NCI-H524 (cell line): ENCODE data around the gene KCNK5.

ENCODE experiments used
- DNase-seq, 2 experiments: peaks; one replicate each; lab custom pipeline; 2025; lab: John Stamatoyannopoulos, UW

The KCNK5 gene

DNA sequence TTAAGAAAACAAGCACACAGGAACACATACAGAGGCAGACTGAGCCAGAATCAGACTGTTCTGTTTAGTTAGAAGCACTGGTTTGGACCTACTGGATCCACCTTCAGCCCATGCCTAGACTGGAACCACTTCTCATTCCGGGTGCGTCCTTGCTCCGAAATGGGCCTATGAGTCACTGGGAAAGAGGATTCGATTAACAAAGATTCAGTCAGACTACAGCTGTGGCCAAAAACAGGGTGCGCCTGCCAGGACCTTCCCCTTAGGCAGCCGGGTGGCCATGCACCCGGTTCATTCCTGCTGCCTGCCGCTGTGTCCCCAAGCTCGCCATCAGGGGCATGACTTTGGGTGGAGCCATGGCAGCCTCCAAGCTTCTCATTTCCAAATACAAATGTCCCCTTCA is 14.5 kb upstream of the KCNK5 start:
- DNase-seq, result no peak

DNA sequence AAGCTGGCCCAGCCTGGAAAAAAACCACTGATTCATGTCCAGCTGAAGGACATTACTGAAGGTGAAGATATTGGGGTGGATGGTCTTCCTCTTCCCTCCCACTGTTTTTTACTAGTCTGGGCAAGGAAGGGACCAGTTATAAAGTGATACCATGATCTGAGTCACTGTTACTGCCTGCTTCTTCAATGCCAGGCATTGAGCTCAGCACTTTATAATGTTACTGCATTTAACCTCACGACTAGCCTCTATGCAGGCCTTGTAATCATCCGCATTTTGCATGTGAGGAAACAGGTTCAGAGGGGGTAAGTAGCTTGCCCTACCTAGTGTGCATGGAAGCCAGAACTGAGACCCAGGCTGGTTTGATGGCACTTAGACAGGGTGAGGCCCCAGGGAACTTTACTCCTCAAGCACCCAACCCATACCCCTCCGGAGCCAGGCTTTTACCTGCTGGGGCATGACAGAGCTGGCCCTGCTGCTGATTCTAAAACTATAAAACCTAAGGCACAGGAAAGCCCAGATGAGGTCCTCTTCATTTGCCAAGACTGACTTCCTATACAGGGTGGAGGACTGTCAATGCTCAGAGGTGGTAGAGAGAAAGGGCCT is 11.0 kb upstream of the KCNK5 start:
- no peak for DNase-seq

DNA sequence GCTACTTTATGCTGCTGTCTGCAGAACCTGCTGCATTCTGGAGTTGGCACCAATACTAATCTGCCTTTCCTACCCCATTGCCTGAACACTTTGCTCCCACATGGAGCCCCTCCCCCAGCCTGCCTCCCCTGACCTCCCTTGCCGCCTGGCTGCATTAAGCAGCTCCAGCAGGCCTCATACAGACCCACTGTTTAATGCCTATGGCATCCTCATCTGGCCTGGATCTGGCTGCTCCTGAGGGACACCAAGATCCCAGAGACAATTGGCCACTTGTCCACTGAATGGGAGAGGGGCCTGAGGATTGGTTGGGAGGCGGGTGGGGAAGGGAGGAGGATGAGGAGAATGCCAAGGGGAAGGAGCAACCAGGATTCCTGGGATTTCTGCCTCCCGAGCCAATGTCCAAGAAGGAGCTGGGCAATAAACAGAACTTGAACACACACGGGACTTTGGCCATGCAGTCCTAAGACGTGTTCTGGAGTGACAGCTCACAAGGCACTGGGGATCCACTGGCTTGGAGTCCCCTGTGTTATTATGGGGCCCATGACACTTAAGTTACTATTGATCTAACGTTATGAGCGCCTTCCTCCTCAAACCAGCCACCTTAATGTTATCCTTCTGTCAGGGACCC is 10.4 kb upstream of the KCNK5 start:
- no peak for DNase-seq

DNA sequence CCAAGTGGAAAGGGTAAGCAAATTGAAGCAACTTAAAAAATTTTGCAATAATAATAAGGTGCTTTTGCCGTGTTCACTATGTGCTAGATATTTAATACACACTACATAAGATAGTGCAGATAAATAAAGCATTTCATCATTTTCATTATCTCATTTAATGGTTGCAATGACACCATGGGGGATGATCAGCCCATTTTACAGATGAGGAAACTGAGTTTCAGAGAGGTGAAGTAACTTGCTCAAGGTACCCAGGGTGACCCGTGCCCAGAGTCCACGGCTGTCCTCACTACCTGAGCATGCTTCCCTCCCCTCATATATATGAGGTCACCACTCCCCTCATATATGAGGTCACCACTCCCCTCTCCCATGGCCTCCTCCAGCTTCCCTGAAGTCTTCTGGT is 7.5 kb upstream of the KCNK5 start:
- DNase-seq, result no peak

DNA sequence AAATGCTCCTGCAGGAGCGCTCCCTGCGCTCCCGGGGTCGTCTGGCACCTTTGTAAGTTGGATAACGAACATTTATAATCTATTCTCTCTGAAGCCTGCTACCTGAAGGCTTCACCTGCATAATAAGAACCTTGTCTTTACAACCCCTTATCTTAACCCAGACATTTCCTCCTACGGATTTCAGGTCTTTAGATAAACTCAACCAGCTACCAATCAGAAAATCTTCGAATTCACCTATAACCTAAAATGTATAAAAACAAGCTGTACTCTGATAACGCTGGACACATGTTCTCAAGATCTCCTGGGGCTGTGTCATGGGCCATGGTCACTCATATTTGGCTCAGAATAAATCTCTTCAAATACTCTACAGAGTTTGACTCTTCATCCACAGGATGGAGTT is 4.1 kb upstream of the KCNK5 start:
- no peak for DNase-seq

DNA sequence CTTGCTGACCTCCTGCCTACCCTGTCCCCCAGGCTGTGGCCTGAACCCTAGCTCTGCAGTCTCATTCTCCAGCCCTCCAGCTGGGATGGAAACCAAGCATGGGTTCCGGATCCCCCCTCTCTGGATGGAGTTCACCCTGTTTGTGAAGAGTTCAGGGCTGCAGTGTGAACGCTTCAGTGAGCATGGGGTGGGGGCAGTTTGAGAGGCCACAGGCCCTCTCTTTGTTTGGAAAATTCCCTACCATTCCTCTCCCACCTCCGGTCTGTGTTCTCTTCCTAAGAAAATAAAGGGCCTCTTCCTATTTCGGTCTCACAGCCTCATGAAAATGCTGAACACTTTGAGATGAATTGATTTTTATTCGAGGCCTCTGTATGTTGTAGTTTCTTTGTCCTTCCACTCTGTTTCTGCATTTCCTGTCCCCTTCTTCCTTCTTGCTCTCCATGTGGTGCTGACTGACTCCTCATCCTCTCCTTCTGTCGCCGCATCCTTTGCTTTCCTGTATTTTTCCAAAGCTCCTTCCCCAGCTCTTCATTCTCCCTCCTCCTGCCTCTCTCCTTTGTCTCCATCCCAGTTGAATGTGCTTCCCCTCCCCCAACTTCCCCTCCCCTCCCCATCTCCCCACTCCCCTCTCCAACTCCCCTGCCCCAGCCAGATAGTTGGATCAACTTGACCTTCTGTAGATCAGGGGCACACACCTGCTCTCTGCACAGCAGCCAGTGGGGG is 2.4 kb upstream of the KCNK5 start:
- no peak for DNase-seq

DNA sequence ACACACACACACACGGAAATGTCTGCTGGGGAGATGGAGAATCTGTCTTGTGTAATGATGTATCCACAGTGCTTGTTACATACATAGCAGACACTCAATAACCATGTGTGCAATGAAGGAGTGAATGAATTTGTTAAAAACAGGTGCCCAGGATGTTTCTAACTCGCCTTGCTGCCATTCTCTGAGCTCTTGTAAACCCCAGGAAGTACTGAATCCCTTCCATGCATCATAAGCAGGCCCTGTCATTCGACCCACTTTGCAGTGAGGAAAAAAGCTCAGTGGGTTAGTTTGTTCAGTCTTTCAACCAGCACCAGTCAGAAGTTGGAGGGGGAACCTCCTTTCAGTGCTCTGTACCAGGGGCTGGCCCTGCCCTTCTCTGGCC is 1.4 kb upstream of the KCNK5 start:
- DNase-seq, result no peak

DNA sequence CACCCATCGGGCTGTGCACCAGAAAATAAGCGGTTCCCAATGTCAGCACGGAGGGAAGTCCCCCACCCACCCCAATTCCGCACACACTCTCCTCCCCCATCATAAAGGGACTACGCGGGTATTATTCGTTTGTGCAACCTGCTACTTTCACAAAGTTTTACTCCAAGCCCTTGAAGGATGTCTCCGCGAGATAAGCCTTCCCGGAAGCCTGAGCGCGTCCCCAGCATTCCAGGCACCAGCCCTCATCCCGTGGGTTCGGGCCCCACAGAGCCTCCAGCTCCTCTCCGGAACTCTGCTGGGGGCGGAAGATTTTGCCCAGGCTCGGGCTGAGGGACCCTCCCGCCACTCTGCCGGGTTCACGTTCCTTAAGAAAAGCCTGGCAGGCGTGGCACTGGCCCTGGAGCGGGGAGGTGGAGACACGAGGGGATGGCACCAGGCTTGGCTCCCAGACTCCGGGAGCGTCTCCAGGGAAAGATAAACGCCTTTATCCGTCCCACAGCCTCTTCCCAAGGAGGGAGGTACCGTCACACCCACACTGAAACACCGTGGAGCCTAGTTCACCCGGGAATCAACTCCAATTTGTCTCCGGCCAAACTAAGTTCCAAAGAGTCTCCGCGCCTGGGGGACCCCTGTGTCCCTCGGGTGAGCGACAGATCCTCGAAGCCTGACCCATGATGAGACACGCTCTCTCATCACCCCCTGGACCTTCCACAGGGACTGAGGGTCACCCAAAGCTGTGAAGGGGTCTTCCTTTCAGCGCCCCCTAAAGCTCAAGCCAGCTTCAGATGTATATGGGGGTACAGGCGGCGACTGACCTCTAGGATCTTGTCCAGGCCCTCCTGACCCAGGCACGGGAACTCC is 934 bp downstream of the KCNK5 start:
- no peak for DNase-seq

DNA sequence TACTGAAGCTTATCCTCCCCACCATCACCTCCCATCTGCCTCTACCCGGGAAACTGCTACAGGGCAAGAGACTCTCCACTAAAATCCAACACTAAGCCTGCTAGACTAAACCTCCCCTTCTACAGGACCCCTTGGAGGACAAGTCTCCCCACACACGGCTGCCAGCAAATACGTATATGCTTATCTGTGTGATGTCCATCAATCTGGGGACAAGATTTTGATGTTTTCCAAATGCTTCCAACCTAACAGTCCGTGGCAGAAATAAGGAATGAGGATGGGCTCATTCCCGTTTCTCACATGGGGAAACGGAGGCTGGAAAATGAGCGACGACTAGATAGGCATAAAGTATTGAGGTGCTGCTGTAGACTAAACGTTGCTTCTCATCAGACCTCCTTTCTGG is 1.8 kb downstream of the KCNK5 start:
- no peak for DNase-seq

DNA sequence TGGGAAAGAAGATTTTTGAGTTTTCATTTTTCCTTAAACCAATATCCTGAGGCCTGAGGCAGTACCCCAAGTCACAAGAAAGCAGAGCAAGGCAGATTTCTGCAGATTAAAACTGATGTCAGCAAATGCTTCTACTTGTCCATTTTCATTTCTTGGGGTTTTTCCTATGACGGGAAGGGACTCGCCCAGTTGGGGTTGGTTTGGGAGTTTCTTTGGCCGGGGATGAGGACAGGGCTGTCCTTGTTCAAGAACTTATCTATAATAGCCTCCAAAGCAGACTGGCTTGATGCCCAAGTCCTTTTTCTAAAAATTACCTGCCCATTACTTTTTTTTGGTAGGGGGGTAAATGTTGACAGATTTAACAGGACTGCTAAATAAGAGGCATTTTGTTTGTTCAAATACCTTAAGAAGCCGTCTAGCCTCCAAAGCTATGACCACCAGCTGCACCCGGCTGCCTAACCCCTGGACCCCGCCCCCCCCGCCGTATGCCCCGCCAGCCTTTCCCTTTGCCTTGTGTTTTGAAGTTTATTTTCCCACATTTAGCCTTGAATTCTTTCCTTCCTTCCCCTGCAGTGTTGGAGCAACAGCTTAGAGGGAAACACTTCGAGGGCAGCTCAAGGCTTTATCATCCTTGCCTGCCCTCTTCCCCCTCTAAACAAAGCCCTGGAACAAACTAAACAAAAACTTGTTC is 2.5 kb downstream of the KCNK5 start:
- DNase-seq, result no peak

DNA sequence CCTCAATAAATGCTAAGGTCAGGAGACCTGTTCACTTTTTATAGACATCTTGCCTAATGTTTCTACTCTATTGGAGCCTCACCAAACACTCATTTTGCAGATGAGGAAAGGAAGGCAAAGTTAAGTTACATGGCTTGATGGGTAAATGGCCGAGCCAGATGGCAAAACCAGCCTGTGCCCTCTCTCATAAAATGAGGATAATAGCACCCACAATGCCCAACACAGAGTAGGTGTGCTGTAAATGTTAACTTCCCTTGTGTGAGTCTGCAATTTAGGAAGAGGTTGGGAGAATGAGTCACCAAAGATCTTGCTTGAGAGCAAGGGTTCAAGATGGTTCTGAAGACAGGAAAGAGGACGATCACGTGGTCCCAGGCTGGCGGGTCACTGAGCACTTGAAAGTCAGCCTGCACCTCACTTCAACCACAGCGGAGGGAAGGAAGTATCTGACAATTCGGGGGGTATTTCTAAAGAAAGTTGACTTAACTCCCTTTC is 3.3 kb downstream of the KCNK5 start:
- DNase-seq, result no peak

DNA sequence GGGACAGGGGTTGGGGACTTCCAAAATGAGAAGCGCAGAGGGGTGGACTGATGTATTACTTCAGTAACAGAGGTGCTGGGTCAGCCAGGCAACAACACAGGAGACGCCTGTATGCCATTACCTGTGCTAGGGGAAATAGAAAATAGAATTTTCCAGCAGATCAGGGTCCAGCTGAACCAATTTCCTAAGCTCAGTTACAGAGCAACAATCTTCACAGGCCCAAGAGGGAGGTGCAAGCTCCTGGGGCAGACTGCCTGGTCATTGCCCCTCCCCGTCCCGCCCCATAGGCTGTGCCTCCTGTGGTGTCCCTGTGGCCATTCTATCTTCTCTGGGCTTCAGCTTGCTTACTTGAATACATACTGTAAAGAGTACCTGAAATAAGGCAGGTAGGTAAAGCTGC is 3.7 kb downstream of the KCNK5 start:
- DNase-seq, result no peak

DNA sequence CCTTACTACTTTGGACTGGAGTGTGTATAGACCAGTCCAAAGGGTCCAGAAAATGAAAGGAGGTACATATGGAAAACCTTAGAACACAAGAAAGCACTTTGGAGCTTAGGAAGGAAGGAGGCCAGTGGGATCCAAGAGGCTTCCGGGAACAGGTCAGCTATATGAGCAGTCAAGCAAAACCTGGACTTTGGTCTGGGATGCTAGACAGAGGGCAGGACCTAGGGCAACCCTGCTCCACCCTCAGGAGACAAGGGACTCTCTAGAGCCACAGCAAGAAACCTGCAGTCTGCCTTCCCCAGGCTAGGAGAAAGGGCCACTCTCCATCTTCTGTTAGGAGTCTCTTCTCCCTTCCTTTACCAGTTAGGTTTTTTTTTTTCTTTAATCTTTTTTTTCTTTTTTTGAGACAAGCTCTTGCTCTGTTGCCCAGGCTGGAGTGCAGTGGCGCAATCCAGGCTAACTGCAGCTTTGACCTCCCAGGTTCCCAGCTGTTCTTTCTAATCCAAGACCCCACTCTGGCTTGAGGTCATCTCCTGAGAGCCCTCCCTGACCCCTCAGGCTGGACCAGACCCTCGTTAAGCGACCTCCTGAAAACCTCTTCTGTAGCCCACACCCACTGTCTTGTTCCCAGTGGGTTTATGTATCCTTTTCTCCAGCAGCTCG is 4.6 kb downstream of the KCNK5 start:
- DNase-seq, result no peak

DNA sequence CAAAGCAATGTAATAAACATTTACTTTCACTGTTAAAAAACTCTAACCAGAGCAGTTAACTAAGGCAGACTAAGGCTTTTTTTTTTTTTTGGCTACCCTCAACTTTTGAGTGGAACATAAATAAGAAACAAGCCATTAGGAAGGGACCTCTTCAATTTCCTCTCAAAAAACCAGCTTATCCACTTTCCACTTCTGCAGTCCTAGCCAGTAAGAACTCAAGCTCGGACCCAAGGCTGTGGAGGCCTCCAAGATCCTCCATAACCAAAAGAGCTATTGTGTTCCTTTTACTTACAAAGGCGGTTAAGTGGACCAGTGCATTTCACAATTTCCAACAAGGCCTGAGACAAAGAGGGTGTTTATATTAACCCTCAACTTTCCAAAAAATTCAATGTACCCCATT is 5.3 kb downstream of the KCNK5 start:
- no peak for DNase-seq

DNA sequence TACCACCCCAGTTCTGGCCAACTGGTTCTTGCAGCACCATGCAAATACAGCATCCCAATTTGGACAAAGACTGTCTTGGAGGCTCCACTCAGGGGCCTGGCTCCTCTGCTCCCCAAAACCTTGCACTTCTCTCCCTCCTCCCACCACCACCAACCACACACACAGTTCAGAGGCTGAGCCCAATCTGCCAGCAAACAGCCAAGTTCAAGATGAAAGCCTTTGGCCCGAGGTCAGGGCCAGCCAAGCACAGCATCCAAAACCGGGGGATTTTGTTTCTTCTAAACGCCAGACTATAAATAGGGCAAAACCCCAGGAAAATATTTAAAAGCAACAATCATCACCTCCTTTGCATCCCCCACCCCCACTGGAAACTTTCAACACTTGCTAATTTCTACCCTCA is 5.7 kb downstream of the KCNK5 start:
- no peak for DNase-seq

DNA sequence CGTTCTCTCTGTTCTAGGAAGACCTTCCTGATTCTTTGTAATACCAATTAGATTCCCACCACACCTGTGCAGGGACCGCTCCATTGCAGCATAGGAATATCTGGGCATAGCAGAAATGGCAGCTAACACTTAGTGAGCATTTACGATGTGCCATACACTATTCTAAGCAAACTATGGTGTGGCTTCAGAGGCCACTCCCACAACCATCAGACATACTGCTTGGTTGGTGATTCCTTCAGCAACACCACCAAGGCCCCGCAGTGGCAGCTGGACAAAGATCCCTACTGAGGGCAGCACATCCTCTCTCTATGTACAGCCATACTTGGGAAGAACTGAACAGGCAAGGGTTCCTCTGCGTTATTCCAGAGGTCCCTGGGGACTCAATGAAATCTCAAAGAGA is 6.2 kb downstream of the KCNK5 start:
- no peak for DNase-seq

DNA sequence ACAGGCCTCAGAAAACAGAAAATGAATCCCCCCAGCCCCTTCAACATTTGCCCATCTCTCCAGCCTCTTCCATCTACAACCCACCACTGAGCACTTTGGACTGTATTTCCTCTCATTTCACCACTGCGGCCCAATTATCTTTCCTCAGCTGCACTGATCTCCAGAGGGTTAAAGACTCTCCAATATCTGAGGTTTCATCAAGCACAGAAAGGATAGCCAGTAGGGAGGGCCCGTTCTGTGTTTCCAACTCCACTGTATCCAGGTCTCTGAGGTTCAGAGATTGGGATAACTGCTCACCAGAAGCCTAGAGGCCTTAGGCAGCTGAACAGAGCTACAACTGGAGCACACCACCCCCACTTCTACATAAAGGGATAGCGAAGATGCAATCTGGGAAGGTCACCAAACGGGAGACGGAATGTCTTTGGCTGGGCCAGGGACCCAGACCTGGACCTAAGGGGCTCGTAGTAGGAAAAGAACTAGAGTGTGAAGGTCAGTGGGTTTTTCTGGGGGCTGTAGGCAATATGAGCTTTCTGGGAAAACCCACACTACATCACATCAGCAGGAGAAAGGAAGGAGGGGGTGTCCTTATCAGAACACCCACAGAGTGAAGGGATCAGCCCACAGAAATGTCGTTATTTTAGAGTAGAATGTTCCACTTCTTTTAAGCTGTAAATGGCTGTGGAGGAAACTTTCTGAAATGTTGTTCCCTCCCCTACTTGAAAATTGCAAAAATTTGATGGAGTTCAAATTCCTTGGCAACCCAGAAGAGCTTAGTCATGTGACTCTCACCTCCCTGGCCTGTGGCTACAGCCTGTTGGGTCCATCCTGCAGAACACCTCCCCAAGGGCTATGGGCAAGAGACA is 7.3 kb downstream of the KCNK5 start:
- no peak for DNase-seq

DNA sequence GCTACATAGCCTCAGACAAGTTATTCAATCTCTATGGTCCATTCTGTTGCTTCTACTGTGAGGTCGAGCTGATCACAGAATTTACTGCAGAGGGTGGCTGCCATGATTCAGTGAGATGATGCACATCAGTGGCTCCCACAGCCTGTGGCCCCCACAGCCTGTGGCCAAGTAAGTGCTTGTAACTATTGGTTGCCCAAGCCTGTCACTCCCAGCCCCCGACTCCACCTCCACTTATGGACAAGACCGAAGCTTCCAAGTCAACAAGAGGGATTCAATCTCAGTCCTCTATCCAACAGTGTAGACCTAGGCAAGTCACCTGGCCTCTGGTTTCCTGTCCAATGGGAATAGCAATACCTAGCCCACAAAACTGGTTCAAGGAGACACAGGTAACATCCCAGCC is 8.2 kb downstream of the KCNK5 start:
- no peak for DNase-seq

DNA sequence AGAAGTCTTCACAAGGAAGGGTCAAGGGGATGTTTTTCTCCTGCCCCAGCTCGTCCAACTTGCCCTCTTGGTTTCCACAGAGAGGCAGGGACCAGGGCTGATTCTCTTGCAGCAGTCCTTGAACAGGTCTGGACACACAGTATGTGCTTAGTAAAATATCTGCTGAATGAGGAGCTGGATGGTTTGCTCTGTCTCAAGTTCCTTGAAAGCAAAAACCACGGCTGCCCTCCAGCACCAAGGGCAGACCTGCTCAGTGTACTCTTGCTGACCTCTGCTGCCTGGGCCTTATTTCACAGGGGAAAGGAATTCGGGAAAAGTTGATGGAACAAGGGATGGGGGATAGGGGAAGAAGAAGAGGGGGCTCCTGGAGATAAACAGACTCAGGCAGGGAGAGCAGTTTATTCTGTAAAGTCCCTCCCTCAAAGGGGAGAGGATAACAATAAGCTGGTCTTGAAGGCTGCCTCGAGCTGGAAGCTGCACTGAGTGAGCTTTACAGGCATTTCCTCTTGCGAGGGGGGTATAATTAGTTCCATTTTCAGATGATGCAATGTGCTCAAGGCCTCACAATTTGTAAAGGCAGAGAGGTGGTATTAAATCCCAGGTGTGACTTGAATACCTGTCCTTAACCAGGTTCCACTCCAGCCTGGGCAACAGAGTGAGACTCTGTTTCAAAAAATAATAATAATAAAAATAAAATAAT is 10.3 kb downstream of the KCNK5 start:
- DNase-seq, result no peak
